HL-60 (cell line): ENCODE results near the gene AP2B1.

Source experiments
- CTCF ChIP-seq: IDR thresholded peaks from one replicate; pipeline ENCODE4 v1.5.1; 2011; ENCODE audit warnings: low read length, control low read depth, inconsistent platforms; ENCODE audit not compliant: insufficient read depth
- GABPA ChIP-seq: IDR thresholded peaks from 2 replicates; pipeline ENCODE4 v1.6.1; 2012; ENCODE audit warnings: low read depth
- POLR2AphosphoS5 ChIP-seq: IDR thresholded peaks from 2 replicates; pipeline ENCODE4 v1.6.1; 2012; ENCODE audit warnings: low read depth

GRCh38 chr17:35726127-35726952 lies 139.2 kb downstream of the AP2B1 start:
- TF ChIP-seq CTCF, result no peak
- TF ChIP-seq POLR2AphosphoS5, result no peak
- no peak for TF ChIP-seq GABPA
